ENCODE measurements around the gene MRPS6. TPM values are rescaled to one million over a fixed set of nuclear protein-coding genes. Genes with fewer than 3 reads are reported as not detected.

Gene MRPS6
- total RNA-seq, 1 experiment from 2014 or later, result 32.8 TPM

DNA sequence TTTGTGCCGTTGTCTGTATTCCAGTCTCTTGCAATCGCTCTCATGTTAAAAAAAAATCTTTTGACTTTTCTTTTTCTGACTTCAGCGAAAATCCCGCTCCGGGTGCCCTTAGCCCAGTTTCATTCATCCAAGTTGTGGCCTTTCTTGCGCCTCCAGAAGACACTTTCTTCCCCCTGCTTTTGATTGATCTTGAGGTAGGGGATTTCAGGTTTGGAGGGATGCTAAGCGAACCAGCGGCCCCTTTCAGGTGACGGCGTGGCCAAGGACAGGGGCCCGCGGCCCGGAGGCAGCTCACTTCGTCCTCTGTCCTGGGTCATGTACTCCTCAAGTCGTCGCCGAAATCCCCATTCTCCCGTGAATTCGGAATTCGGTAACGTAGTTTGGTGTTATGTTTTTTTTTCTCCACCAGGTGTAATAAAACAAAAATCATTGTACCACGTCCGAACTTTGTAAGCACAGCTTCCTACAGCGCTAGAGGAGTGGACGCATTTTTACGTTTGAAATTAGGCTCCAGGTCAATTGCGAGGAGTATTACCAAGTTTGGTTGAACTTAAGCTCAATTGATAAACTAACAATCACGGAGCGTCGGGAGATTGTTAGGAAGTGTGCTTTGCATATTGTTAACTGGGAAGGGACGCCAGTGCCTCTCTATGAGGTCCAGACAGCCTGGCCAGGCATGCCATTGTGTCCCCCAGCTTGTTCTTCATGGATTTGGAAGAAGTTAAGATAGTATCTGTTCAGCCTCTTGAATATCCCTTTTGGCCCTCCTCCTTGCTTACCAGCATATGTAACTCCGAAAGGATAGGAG, 1.1 kb downstream of the MRPS6 start:
- ChIA-PET CTCF (no interaction called here), POLR2A (ENCODE audit: unreplicated experiment) (interaction anchor here (0.6 kb wide), 1 partner anchor 127 kb away, joined by 6 read pairs; no protein-coding TSS in a partner anchor)
- H4K20me1 ChIP-seq (ENCODE audit: low read length), result peaks cover 49% of the 10 kb centered on the region
- H3K4me1 ChIP-seq (ENCODE audit: insufficient read depth, low read length), result peaks cover 51% of the 10 kb centered on the region
- H3K27ac ChIP-seq (ENCODE audit: low read length), result no peak overlapping the region
- H3F3A ChIP-seq (ENCODE audit: low read length, unreplicated experiment), result no peaks in the 10 kb centered on the region
- H3K9me3 ChIP-seq (ENCODE audit: low read length), result no peaks in the 10 kb centered on the region
- H3K9ac ChIP-seq (ENCODE audit: low read length), result peak overlapping the region; percentile 72
- TF ChIP-seq EZH2 (IDR thresholded peaks at IDR 0.05; ENCODE audit: low read length, unreplicated experiment) (no peak), EZH2phosphoT487 (IDR thresholded peaks at IDR 0.05; ENCODE audit: borderline replicate concordance, low read length) (no peak)
- TF ChIP-seq, protein P1, sequence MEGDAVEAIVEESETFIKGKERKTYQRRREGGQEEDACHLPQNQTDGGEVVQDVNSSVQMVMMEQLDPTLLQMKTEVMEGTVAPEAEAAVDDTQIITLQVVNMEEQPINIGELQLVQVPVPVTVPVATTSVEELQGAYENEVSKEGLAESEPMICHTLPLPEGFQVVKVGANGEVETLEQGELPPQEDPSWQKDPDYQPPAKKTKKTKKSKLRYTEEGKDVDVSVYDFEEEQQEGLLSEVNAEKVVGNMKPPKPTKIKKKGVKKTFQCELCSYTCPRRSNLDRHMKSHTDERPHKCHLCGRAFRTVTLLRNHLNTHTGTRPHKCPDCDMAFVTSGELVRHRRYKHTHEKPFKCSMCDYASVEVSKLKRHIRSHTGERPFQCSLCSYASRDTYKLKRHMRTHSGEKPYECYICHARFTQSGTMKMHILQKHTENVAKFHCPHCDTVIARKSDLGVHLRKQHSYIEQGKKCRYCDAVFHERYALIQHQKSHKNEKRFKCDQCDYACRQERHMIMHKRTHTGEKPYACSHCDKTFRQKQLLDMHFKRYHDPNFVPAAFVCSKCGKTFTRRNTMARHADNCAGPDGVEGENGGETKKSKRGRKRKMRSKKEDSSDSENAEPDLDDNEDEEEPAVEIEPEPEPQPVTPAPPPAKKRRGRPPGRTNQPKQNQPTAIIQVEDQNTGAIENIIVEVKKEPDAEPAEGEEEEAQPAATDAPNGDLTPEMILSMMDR (conservative IDR thresholded peaks at IDR 0.05; ENCODE audit: low read depth, low read length), result no peak
- DNase-seq (peak; percentile 32), ATAC-seq (no peak)
- no peaks in the 10 kb centered on the region for H3K9me2 ChIP-seq (replicated peaks; ENCODE audit: low read length)
- peaks cover 18% of the 10 kb centered on the region for H3K36me3 ChIP-seq (ENCODE audit: low read depth, low read length)
- peak overlapping the region; percentile 83 for H3K4me2 ChIP-seq (ENCODE audit: low read length)
- H3K79me2 ChIP-seq (ENCODE audit: low read length), result peaks cover 52% of the 10 kb centered on the region
- H2AFZ ChIP-seq (ENCODE audit: low read length), result no peak overlapping the region
- H3K27me3 ChIP-seq (ENCODE audit: low read length), result no peaks in the 10 kb centered on the region
- intact Hi-C loops (cut with micrococcal nuclease), result loop anchor here (5.0 kb wide), 1 partner anchor 127 kb away; no protein-coding TSS in a partner anchor
- peak overlapping the region; percentile 78 for H3K4me3 ChIP-seq (ENCODE audit: low read length)
- BruUV-seq (replicated peaks), result TSS peak; percentile 47

DNA sequence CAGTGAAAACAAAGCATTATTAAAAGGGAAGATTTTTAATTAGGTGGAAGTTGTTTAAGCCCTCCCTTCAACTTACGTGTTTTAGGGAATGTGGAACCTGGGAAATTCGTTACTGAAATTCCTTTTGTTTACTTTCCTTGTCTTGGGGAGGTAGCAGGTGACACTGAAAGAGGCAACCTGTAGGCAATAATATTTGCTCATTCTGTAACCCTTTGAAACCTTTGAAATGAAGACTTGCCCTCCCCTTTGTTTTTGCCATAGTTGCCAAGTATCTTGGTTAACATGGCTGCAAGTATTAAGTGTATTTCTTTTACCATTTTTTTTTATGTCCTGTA, 1.7 kb downstream of the MRPS6 start:
- CTCF ChIA-PET, result no interaction called here
- Histone ChIP-seq H2AFZ (ENCODE audit: low read length) (no peak overlapping the region), H3K36me3 (ENCODE audit: low read depth, low read length) (peaks cover 23% of the 10 kb centered on the region), H3K27me3 (ENCODE audit: low read length) (no peaks in the 10 kb centered on the region), H4K20me1 (ENCODE audit: low read length) (peaks cover 49% of the 10 kb centered on the region), H3K79me2 (ENCODE audit: low read length) (peaks cover 58% of the 10 kb centered on the region), H3K4me2 (ENCODE audit: low read length) (peak overlapping the region; percentile 83), H3K4me3 (ENCODE audit: low read length) (peak overlapping the region; percentile 78), H3F3A (ENCODE audit: low read length, unreplicated experiment) (no peaks in the 10 kb centered on the region), H3K9me3 (ENCODE audit: low read length) (no peaks in the 10 kb centered on the region), H3K9ac (ENCODE audit: low read length) (peak overlapping the region; percentile 72), H3K4me1 (ENCODE audit: insufficient read depth, low read length) (peaks cover 56% of the 10 kb centered on the region), H3K9me2 (replicated peaks; ENCODE audit: low read length) (no peaks in the 10 kb centered on the region), H3K27ac (ENCODE audit: low read length) (no peak overlapping the region)
- no TSS peak for BruUV-seq (replicated peaks)
- POLR2A ChIA-PET (ENCODE audit: unreplicated experiment), result no interaction called here
- intact Hi-C loops (cut with micrococcal nuclease), result no loop called here
- ATAC-seq (no peak), DNase-seq (no peak)
- TF ChIP-seq EZH2 (IDR thresholded peaks at IDR 0.05; ENCODE audit: low read length, unreplicated experiment) (no peak), EZH2phosphoT487 (IDR thresholded peaks at IDR 0.05; ENCODE audit: borderline replicate concordance, low read length) (no peak)
- TF ChIP-seq, protein P1 (conservative IDR thresholded peaks at IDR 0.05; ENCODE audit: low read depth, low read length), result no peak

All from PC-3 (cell line).